Activated T-cell treated with anti-CD3 and anti-CD28 coated beads for 4 hours (primary cell): ENCODE data around the gene BTBD1.
"Not testable (repeated sequence)": the region's sequence is repeated elsewhere in the genome, so short reads cannot be mapped to it uniquely, and the experiment has no call there.

ENCODE experiments used
- DNase-seq: peaks from one replicate; pipeline ENCODE4 v3.0.0-alpha.2; 2020

BTBD1 gene

GRCh38 chr15:83092309-83092976 lies 25.4 kb upstream of the BTBD1 start:
- DNase-seq: no peak

- not testable (repeated sequence) for DNase-seq
Measured at GRCh38 chr15:83091965-83092308, 24.9 kb upstream of the BTBD1 start.

GRCh38 chr15:83090465-83090864 lies 23.4 kb upstream of the BTBD1 start:
- DNase-seq: no peak

- DNase-seq: no peak
Measured at GRCh38 chr15:83088876-83089275, 21.8 kb upstream of the BTBD1 start.

- DNase-seq: no peak
Measured at GRCh38 chr15:83087576-83087975, 20.5 kb upstream of the BTBD1 start.

- not testable (repeated sequence) for DNase-seq
Measured at GRCh38 chr15:83085864-83086552, 19.0 kb upstream of the BTBD1 start.

GRCh38 chr15:83085461-83085860 lies 18.4 kb upstream of the BTBD1 start:
- not testable (repeated sequence) for DNase-seq

GRCh38 chr15:83082730-83083386 lies 15.8 kb upstream of the BTBD1 start:
- no peak for DNase-seq

GRCh38 chr15:83081256-83082014 lies 14.4 kb upstream of the BTBD1 start:
- DNase-seq: no peak

GRCh38 chr15:83078712-83079111 lies 11.7 kb upstream of the BTBD1 start:
- no peak for DNase-seq

- DNase-seq: no peak
Measured at GRCh38 chr15:83077491-83078230, 10.6 kb upstream of the BTBD1 start.

- DNase-seq: peak; percentile 10
Measured at GRCh38 chr15:83069211-83069642, 2.2 kb upstream of the BTBD1 start.

GRCh38 chr15:83068054-83068453 lies 1.0 kb upstream of the BTBD1 start:
- DNase-seq: no peak

- no peak for DNase-seq
Measured at GRCh38 chr15:83067638-83067962, 548 bp upstream of the BTBD1 start.

- DNase-seq: peak; percentile 9
Measured at GRCh38 chr15:83066034-83066733, 868 bp downstream of the BTBD1 start.

GRCh38 chr15:83065431-83065830 lies 1.6 kb downstream of the BTBD1 start:
- no peak for DNase-seq

- no peak for DNase-seq
Measured at GRCh38 chr15:83064859-83065258, 2.2 kb downstream of the BTBD1 start.

GRCh38 chr15:83063551-83063950 lies 3.5 kb downstream of the BTBD1 start:
- DNase-seq: no peak

- DNase-seq: no peak
Measured at GRCh38 chr15:83062768-83063180, 4.3 kb downstream of the BTBD1 start.

GRCh38 chr15:83061680-83062079 lies 5.4 kb downstream of the BTBD1 start:
- DNase-seq: no peak

GRCh38 chr15:83057696-83058376 lies 9.2 kb downstream of the BTBD1 start:
- no peak for DNase-seq

- DNase-seq: no peak
Measured at GRCh38 chr15:83057002-83057401, 10.1 kb downstream of the BTBD1 start.
